Activated T-helper 17 cell treated with anti-CD3 and anti-CD28 coated beads, Interleukin-2, amount 50 U/mL, for 72 hours (primary cell): ENCODE data around the gene MTARC2. TPM values are rescaled to one million over a fixed set of nuclear protein-coding genes. Genes with fewer than 3 reads are reported as not detected.
A peak's percentile ranks its signal among the peaks of the same experiment; 100 is the strongest.

Source experiments
- ATAC-seq: fragments of 150-1000 bp; cut with Tn5 transposase; replicated peaks from 2 replicates; pipeline ENCODE4 v1.10.0; 2021; ENCODE audit warnings: mild to moderate bottlenecking, moderate library complexity
- H3K27ac Mint-ChIP-seq: one replicate; pipeline ENCODE4 v1.8.0; 2022; ENCODE audit warnings: mixed read lengths
- H3K27me3 Mint-ChIP-seq: one replicate; pipeline ENCODE4 v1.8.0; 2022; ENCODE audit warnings: mixed read lengths
- H3K36me3 Mint-ChIP-seq: one replicate; pipeline ENCODE4 v1.8.0; 2022; ENCODE audit warnings: low read depth, mild to moderate bottlenecking, mixed read lengths
- H3K4me1 Mint-ChIP-seq: one replicate; pipeline ENCODE4 v1.8.0; 2022; ENCODE audit warnings: mixed read lengths
- H3K4me3 Mint-ChIP-seq: one replicate; pipeline ENCODE4 v1.8.0; 2022; ENCODE audit warnings: mild to moderate bottlenecking, mixed read lengths
- H3K9me3 Mint-ChIP-seq: one replicate; pipeline ENCODE4 v1.8.0; 2022; ENCODE audit warnings: mixed read lengths
- total RNA-seq, 2 donors: library from RNA; stranded (reverse); gene quantifications; one replicate each; pipeline ENCODE4 v1.2.3, GENCODE V29; 2022

The MTARC2 gene
- total RNA-seq, result not detected

- Mint-ChIP-seq H3K27ac (no peak within 1 kb of the TSS), H3K4me1 (no peaks in the 10 kb centered on the region), H3K36me3 (no peaks in the 10 kb centered on the region), H3K4me3 (peak within 1 kb of the TSS; percentile 59), H3K9me3 (no peaks in the 10 kb centered on the region), H3K27me3 (peaks cover 50% of the 10 kb centered on the region)
- peak; percentile 34 for ATAC-seq
These were observed at the start of gene MTARC2 for GRCh38 chr1:220748089-220748934. MTARC2 (plus strand) TSS chr1:220748322; CDS start chr1:220748532, 210 bp downstream.

GRCh38 chr1:220698607-220699016 is 49.5 kb upstream of the MTARC2 start:
- Mint-ChIP-seq H3K9me3 (no peaks in the 10 kb centered on the region), H3K4me3 (no peak overlapping the region), H3K27me3 (peaks cover 11% of the 10 kb centered on the region), H3K36me3 (no peaks in the 10 kb centered on the region), H3K4me1 (no peaks in the 10 kb centered on the region), H3K27ac (no peak overlapping the region)
- ATAC-seq, result no peak

DNA sequence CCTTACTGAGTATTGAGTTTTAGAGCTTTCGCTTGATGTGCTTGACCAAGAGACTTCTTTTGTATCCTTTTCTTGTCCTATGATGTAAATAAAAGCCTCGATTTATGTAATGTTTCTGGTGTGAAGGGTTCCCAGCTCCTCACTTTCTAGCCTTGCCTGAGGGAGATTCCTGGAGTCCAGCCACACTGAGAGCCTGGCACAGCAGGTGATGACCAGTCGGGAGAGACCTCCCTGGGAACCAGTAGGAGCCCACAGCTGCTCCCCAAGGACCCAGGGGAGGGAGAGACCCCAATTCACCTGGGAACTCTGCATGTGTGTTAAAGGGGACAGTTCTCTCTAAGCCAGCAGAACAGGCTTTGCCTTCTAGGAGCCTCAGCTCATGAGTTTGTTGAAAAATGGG is 49.1 kb upstream of the MTARC2 start:
- H3K9me3 Mint-ChIP-seq, result no peaks in the 10 kb centered on the region
- H3K4me3 Mint-ChIP-seq, result no peak overlapping the region
- ATAC-seq, result no peak
- no peaks in the 10 kb centered on the region for H3K36me3 Mint-ChIP-seq
- no peaks in the 10 kb centered on the region for H3K4me1 Mint-ChIP-seq
- no peak overlapping the region for H3K27ac Mint-ChIP-seq
- H3K27me3 Mint-ChIP-seq, result peaks cover 11% of the 10 kb centered on the region

GRCh38 chr1:220700556-220701179 is 47.5 kb upstream of the MTARC2 start:
- Mint-ChIP-seq H3K27me3 (peaks cover 11% of the 10 kb centered on the region), H3K36me3 (no peaks in the 10 kb centered on the region), H3K27ac (no peak overlapping the region), H3K9me3 (no peaks in the 10 kb centered on the region), H3K4me1 (no peaks in the 10 kb centered on the region), H3K4me3 (no peak overlapping the region)
- no peak for ATAC-seq

DNA sequence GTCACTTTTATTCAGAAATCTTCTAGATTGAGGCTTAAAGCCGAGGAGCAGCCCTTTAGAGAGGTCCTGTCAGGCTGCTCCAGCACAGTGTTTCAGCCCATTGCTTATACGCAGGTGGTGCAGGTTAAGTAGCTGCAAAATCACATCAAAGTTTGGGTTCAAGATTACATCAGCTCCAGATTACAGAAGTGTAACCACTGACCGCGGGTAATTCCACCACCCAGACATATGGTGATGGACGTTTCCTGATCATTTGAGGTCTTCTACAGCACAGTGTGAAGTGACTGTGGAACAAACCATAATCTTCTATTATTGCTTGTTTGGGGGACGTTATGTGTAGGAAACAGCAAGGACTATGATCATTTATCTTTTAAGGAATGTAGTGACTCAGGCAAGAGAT is 46.1 kb upstream of the MTARC2 start:
- H3K27me3 Mint-ChIP-seq, result peaks cover 11% of the 10 kb centered on the region
- H3K27ac Mint-ChIP-seq, result no peak overlapping the region
- H3K36me3 Mint-ChIP-seq, result no peaks in the 10 kb centered on the region
- ATAC-seq, result no peak
- no peak overlapping the region for H3K4me3 Mint-ChIP-seq
- H3K9me3 Mint-ChIP-seq, result no peaks in the 10 kb centered on the region
- H3K4me1 Mint-ChIP-seq, result no peaks in the 10 kb centered on the region

DNA sequence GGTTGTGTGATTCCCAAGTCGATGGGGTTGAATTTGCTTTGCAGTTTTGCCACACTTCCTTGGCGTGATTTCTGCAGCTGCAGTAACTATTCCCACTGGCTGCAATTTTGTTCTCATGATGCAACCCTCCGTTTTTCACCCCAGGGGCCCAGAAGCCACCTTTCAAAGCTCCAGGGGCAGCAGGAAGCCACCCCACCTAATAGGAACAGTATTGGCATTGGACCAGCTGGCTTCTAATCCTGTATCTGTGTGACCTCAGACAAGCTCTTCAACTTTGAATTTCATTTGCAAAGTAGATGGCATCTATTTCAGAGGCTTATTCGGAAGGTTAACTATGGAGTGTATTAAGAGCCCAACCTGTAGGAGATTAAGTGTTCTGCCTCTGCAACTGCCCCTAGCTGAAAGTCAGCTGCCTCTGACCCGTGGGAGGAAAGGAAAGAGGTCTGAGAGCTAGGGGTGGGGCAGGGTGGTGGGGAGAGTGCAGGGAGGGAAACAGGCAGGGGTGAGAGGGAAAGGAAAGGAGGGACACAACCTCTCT is 45.3 kb upstream of the MTARC2 start:
- no peak overlapping the region for H3K27ac Mint-ChIP-seq

GRCh38 chr1:220703305-220703704 is 44.8 kb upstream of the MTARC2 start:
- H3K27me3 Mint-ChIP-seq, result peaks cover 11% of the 10 kb centered on the region
- H3K9me3 Mint-ChIP-seq, result no peaks in the 10 kb centered on the region
- ATAC-seq, result no peak
- no peak overlapping the region for H3K27ac Mint-ChIP-seq
- no peaks in the 10 kb centered on the region for H3K36me3 Mint-ChIP-seq
- H3K4me1 Mint-ChIP-seq, result no peaks in the 10 kb centered on the region
- no peak overlapping the region for H3K4me3 Mint-ChIP-seq

More for the DNA sequence above, 45.3 kb upstream of the MTARC2 start:
- H3K4me3 Mint-ChIP-seq, result no peak overlapping the region
- no peaks in the 10 kb centered on the region for H3K9me3 Mint-ChIP-seq
- no peak for ATAC-seq
- H3K36me3 Mint-ChIP-seq, result no peaks in the 10 kb centered on the region
- H3K4me1 Mint-ChIP-seq, result no peaks in the 10 kb centered on the region
- peaks cover 11% of the 10 kb centered on the region for H3K27me3 Mint-ChIP-seq

DNA sequence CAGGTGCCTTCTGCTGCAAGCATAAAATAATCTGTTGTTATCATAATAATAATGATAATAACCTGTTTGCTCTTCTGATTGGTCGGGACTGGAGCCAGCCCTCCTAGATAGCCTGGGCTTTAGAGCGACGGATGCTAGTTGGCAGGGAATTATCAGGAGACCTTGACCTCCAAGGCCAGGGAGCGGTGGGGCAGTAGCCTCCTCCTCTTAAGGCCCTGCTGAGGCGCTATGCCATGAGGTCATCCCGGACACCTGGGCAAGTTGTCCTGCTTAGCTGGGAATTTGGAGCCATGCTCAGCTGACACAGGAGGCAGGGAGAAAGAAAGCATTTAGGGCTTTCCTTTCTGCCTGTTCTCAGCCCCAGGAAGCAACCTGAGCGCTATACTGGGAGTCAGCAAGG is 42.3 kb upstream of the MTARC2 start:
- H3K4me1 Mint-ChIP-seq, result no peaks in the 10 kb centered on the region
- H3K9me3 Mint-ChIP-seq, result no peaks in the 10 kb centered on the region
- no peak overlapping the region for H3K4me3 Mint-ChIP-seq
- H3K36me3 Mint-ChIP-seq, result no peaks in the 10 kb centered on the region
- no peak overlapping the region for H3K27ac Mint-ChIP-seq
- ATAC-seq, result no peak
- H3K27me3 Mint-ChIP-seq, result peaks cover 11% of the 10 kb centered on the region

DNA sequence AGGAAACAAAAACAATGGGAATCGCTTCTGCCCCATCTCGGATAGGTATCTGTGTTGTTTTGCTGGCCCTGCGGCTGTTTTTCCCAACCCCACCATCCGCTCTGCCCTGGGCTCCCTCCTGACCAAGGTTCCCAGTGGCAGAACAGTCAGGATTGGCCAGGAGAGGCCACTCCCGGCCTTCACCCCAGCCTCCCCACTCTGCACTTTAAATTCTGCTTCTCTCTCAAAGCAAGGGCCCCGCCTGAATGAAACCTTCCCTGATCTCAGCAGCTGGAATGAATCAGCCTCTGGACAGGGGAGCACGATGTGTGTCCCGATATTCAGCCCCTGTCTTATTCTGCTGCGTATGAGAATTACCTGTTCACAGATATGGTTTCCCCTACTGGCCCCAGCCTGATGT is 41.6 kb upstream of the MTARC2 start:
- no peaks in the 10 kb centered on the region for H3K36me3 Mint-ChIP-seq
- H3K27ac Mint-ChIP-seq, result no peak overlapping the region
- ATAC-seq, result no peak
- H3K9me3 Mint-ChIP-seq, result no peaks in the 10 kb centered on the region
- H3K4me1 Mint-ChIP-seq, result no peaks in the 10 kb centered on the region
- H3K27me3 Mint-ChIP-seq, result peaks cover 11% of the 10 kb centered on the region
- no peak overlapping the region for H3K4me3 Mint-ChIP-seq

- no peaks in the 10 kb centered on the region for H3K36me3 Mint-ChIP-seq
- no peak overlapping the region for H3K4me3 Mint-ChIP-seq
- ATAC-seq, result no peak
- no peak overlapping the region for H3K27ac Mint-ChIP-seq
- H3K27me3 Mint-ChIP-seq, result peaks cover 9% of the 10 kb centered on the region
- no peaks in the 10 kb centered on the region for H3K4me1 Mint-ChIP-seq
- H3K9me3 Mint-ChIP-seq, result no peaks in the 10 kb centered on the region
These were observed 41.0 kb upstream of the MTARC2 start for GRCh38 chr1:220707160-220707559.

DNA sequence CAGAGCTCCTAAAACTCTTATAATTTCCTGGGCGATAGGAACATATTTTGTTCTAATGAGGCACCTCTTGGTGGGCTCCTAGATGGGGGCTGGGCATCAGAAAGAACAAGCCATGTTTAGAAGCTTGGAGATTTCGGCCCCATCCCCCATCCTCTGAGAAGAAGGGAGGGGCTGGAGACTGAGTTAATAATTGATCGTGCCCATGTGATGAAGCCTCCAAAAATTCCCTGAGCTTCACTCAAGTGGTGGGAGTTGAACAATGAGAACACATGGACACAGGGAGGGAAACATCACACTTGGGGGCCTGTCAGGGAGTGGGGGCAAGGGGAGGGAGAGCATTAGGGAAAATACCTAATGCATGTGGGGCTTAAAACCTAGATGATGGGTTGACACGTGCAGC is 39.9 kb upstream of the MTARC2 start:
- Mint-ChIP-seq H3K4me1 (no peaks in the 10 kb centered on the region), H3K27me3 (no peaks in the 10 kb centered on the region), H3K4me3 (no peak overlapping the region), H3K9me3 (no peaks in the 10 kb centered on the region), H3K27ac (no peak overlapping the region), H3K36me3 (no peaks in the 10 kb centered on the region)
- no peak for ATAC-seq

DNA sequence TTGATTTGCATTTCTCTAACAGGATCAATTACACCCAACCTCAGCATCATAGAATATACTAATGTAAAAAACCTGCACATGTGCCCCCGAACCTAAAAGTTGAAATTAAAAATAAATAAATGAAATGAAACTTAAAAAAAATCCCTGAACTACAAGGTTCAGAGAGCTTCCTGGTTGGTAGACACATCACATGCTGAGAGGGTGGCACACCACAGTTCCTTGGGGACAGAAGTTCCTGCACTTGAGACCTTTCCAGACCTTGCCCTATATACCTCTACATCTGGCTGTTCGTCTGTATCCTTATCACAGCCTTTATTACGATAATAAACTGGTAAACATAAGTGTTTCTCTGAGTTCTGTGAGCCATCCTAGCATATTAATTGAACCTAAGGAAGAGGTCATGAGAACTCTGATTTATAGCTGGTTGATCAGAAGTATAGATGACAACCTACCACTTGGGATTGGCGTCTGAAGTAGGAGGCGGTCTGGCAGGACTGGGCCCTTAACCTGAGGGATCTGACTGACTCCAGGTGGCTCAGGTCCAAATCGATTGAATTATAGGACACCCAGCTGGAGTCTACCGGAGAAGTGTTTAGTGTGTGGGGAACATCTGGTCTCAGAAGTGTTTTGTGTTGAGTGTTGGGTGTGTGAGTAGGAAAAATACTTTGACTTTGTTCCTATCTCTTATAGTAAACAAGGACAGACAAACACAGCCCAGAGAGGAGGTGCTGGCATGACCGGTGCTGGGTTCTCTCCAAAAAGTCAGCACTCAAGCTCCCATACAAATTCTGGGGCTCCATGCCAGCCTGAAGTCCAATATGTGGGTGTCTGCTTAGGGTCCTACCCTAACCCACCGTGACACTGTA is 39.0 kb upstream of the MTARC2 start:
- Mint-ChIP-seq H3K9me3 (no peaks in the 10 kb centered on the region), H3K36me3 (no peaks in the 10 kb centered on the region), H3K4me1 (no peaks in the 10 kb centered on the region), H3K27me3 (no peaks in the 10 kb centered on the region), H3K4me3 (no peak overlapping the region), H3K27ac (no peak overlapping the region)
- ATAC-seq, result no peak

DNA sequence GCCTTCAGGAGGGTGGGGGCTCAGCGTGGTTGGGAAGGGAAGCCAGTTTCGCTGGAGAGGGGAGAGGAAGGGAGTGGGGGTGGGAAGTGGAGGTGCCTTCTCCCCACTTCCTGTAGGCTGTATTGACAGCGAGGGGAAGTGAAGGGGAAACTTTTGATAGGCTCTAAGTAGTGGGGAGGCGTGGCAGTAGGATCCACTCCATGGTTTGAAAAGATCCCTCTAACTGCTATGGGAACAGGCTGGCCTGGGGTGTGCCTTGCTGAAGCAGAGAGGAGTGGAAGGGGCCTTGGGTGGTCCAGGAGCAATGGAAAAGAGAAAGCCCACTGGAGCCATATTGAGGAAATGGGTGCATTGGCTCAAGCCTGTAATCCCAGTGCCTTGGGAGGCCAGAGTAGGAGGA is 37.8 kb upstream of the MTARC2 start:
- no peaks in the 10 kb centered on the region for H3K9me3 Mint-ChIP-seq
- ATAC-seq, result no peak
- no peak overlapping the region for H3K27ac Mint-ChIP-seq
- H3K36me3 Mint-ChIP-seq, result no peaks in the 10 kb centered on the region
- no peaks in the 10 kb centered on the region for H3K4me1 Mint-ChIP-seq
- no peaks in the 10 kb centered on the region for H3K27me3 Mint-ChIP-seq
- no peak overlapping the region for H3K4me3 Mint-ChIP-seq

DNA sequence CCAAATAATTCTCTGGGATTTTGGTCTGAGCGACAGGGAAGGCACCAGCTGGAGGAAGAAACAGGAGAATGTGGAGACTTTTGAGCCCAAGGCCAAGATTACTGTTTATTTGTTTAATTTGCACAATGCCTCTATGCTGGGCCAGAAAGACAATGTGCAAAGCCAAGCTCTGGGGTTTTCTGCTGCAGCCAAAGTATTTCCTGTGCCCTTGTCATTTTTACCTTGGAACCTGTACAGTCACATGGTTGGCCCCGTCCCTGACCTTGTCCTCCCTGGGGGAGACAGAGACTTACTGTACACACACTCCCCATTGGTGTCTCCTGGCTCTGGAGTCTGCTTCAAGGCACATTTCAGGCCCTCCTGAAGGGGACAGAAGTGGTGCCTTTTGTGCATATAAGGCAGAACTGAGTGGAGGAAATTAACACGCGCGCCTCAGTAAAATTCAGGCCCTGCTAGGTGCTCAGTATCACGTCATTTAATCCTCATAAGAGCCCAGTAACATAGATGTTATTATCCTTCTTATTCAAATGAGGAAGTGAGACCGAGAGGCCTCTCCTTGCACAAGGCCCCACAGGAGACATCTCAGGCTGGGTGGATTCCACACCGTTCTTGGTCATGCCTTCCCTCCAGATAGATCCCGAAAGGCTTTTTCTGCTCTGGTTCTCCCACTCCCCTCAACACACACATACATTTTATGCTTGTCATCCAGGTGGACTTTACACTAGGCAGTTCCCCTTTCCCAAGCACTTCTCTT is 36.9 kb upstream of the MTARC2 start:
- no peaks in the 10 kb centered on the region for H3K4me1 Mint-ChIP-seq
- H3K4me3 Mint-ChIP-seq, result no peak overlapping the region
- no peak for ATAC-seq
- no peaks in the 10 kb centered on the region for H3K27me3 Mint-ChIP-seq
- H3K36me3 Mint-ChIP-seq, result no peaks in the 10 kb centered on the region
- H3K27ac Mint-ChIP-seq, result no peak overlapping the region
- no peaks in the 10 kb centered on the region for H3K9me3 Mint-ChIP-seq
